ENCODE results near the gene NOXO1.

NOXO1 gene

DNA sequence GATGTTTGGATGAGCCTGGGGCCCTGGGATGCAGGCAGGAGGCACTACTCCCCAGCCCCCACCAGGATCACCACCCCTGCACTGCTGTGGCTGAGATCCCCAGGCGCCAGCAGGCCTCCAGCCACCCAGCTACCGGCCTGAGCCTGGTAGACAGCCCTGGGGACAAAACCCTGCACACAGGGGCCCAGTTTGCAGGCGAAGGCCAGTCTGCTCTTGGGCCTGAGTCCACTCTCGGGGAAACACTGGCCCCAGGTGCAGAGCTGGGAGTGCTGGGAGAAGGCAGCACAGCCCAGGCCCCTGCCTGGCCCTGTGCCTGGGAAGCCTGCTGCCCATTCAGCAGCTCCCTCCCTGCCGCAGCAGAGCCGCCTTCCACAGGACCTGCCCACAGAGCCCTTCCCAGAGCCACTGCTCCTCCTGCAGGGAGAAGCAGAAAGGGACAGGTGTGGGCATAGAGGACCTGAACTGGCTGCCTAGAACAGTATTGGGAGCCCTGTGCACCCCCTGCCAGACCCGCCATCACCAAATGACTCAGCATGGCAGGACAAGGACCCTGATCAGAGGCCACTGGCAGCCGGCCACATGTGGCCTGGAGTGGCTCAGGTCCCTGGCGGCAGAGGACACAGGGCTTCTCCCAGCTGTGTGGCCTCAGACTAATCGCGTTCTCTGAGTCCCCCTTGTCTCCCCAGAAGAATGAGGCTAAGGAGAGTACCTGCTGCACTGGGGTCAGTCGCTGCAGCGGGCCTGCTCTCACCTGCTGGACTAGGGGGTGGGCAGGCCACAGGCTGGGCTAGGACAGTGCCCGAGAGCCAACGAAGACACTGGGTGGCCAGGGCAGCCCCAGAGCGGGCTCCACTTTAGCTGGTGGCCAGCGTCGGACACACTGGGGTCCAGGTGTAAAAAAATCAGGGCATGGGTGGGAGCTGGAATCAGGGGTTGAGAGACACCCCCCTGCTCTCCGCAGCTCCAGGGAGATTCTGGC lies 48.9 kb downstream of the NOXO1 start:
- DNase-seq (ENCODE audit: low read depth): peak; percentile 14
- H3K4me3 ChIP-seq (replicated peaks; ENCODE audit: low read depth, low read length): no peak overlapping the region
- peak; percentile 3 for TF ChIP-seq CTCF (IDR thresholded peaks at IDR 0.05; ENCODE audit: low read length, missing control alignments)

GRCh38 chr16:1930338-1930720 lies 50.9 kb downstream of the NOXO1 start:
- no peak for TF ChIP-seq CTCF (IDR thresholded peaks at IDR 0.05; ENCODE audit: low read length, missing control alignments)
- DNase-seq (ENCODE audit: low read depth): no peak
- H3K4me3 ChIP-seq (replicated peaks; ENCODE audit: low read depth, low read length): no peak overlapping the region

GRCh38 chr16:1929578-1930337 lies 51.5 kb downstream of the NOXO1 start:
- peak; percentile 84 for DNase-seq (ENCODE audit: low read depth)
- TF ChIP-seq CTCF (IDR thresholded peaks at IDR 0.05; ENCODE audit: low read length, missing control alignments): peak; percentile 27
- H3K4me3 ChIP-seq (replicated peaks; ENCODE audit: low read depth, low read length): peak overlapping the region; percentile 49

DNA sequence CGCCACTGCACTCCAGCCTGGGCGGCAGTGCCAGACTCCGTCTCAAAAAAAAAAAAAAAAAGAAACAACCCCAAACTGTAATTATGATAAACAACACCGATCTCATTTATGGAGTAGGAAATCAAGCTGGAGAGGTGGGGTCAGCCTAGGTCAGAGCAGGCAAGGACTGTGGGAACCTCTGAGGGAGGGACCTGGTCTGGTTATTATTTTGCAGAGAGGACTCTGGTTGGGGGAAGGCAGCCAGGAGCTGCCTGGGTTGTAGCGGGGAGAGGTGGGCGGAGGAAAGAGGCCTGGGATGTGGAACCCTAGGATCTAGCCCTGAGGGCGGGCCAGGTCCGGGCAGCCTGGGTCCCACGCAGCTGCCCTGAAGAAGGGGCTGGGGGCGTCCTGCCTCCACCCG lies 52.2 kb downstream of the NOXO1 start:
- H3K4me3 ChIP-seq (replicated peaks; ENCODE audit: low read depth, low read length): peak overlapping the region; percentile 49
- DNase-seq (ENCODE audit: low read depth): no peak
- no peak for TF ChIP-seq CTCF (IDR thresholded peaks at IDR 0.05; ENCODE audit: low read length, missing control alignments)
